HEK293T (cell line): ENCODE results near the gene SYCE3.

ENCODE experiments used
- ELF4 ChIP-seq: fragments of 450-650 bp; IDR thresholded peaks from 2 replicates; pipeline ENCODE4 v1.6.1; 2017; ENCODE audit warnings: antibody characterized with exemption
- FOXA1 ChIP-seq: fragments of 450-650 bp; IDR thresholded peaks from 2 replicates; pipeline ENCODE4 v1.6.1; 2016; ENCODE audit warnings: mild to moderate bottlenecking
- L3MBTL2 ChIP-seq: fragments of 450-650 bp; conservative IDR thresholded peaks from 2 replicates; pipeline ENCODE4 v1.6.1; 2016; ENCODE audit warnings: mild to moderate bottlenecking
- NFRKB ChIP-seq: fragments of 450-650 bp; IDR thresholded peaks from 2 replicates; pipeline ENCODE4 v1.6.1; 2016; ENCODE audit warnings: mild to moderate bottlenecking, moderate library complexity
- PKNOX1 ChIP-seq: fragments of 450-650 bp; IDR thresholded peaks from 2 replicates; pipeline ENCODE4 v1.6.1; 2016
- SP1 ChIP-seq: fragments of 450-650 bp; IDR thresholded peaks from 2 replicates; pipeline ENCODE4 v1.6.1; 2017
- SUZ12 ChIP-seq: fragments of 450-650 bp; IDR thresholded peaks from 2 replicates; pipeline ENCODE4 v1.6.1; 2016; ENCODE audit warnings: mild to moderate bottlenecking

GRCh38 chr22:50599816-50600455 is 37.2 kb upstream of the SYCE3 start:
- TF ChIP-seq SUZ12 (no peak), SP1 (no peak), PKNOX1 (no peak), ELF4 (no peak), FOXA1 (no peak), NFRKB (no peak), L3MBTL2 (0 out of 2 replicates have a peak, but pooled peaks have one; percentile 27)
